Fibroblast of lung (primary cell): ENCODE measurements around the gene TARBP1. TPM values are rescaled to one million over a fixed set of nuclear protein-coding genes. Genes with fewer than 3 reads are reported as not detected.

Experiments used
- DNase-seq, 2 donors: peaks; one replicate each; pipeline versions ENCODE4 v3.0.0 to v3.0.0-alpha.2; 2010; ENCODE audit warnings: low read depth in 2 of 2
- H2AFZ ChIP-seq: 2 replicates; pipeline ENCODE4 v1.5.1; 2012; ENCODE audit warnings: low read length, control low read depth, inconsistent platforms
- H3K27ac ChIP-seq: 2 replicates; pipeline ENCODE4 v1.5.1; 2011; ENCODE audit warnings: low read length, control low read depth; ENCODE audit not compliant: insufficient read depth
- H3K27me3 ChIP-seq: 2 replicates; pipeline ENCODE4 v1.5.1; 2011; ENCODE audit warnings: mild to moderate bottlenecking, low read length; ENCODE audit not compliant: control insufficient read depth, insufficient read depth
- H3K36me3 ChIP-seq: 2 replicates; pipeline ENCODE4 v1.5.1; 2011; ENCODE audit warnings: low read length; ENCODE audit not compliant: control insufficient read depth, insufficient read depth
- H3K4me1 ChIP-seq: 2 replicates; pipeline ENCODE4 v1.5.1; 2011; ENCODE audit warnings: low read length; ENCODE audit not compliant: control insufficient read depth, insufficient read depth; ENCODE audit errors: extremely low read depth
- H3K4me2 ChIP-seq: 2 replicates; pipeline ENCODE4 v1.5.1; 2011; ENCODE audit warnings: low read length, control low read depth; ENCODE audit not compliant: insufficient read depth; ENCODE audit errors: extremely low read depth
- H3K4me3 ChIP-seq, 4 experiments: fragments of 200-600 bp in 1 of 4; sonication (generic) in 1 of 4; replicated peaks in 1 of 4; 2 replicates each; pipeline ENCODE4 v1.5.1; 2011 to 2016; ENCODE audit warnings: low read length in 4 of 4, low read depth in 3 of 4, mild to moderate bottlenecking in 3 of 4, control low read depth in 2 of 4, inconsistent platforms in 1 of 4, mixed read lengths in 1 of 4; ENCODE audit not compliant: insufficient read depth in 1 of 4; ENCODE audit errors: control extremely low read depth in 1 of 4
- H3K79me2 ChIP-seq: 2 replicates; pipeline ENCODE4 v1.5.1; 2012; ENCODE audit warnings: mild to moderate bottlenecking, low read length, inconsistent platforms; ENCODE audit not compliant: control insufficient read depth, insufficient read depth
- H3K9ac ChIP-seq: 2 replicates; pipeline ENCODE4 v1.5.1; 2011; ENCODE audit warnings: mild to moderate bottlenecking, low read length, control low read depth; ENCODE audit not compliant: insufficient read depth
- H3K9me3 ChIP-seq: 2 replicates; pipeline ENCODE4 v1.5.1; 2012; ENCODE audit warnings: low read depth, low read length; ENCODE audit not compliant: control insufficient read depth, insufficient read depth
- H4K20me1 ChIP-seq: 2 replicates; pipeline ENCODE4 v1.5.1; 2011; ENCODE audit warnings: low read length; ENCODE audit not compliant: control insufficient read depth, insufficient read depth; ENCODE audit errors: extremely low read depth
- EZH2 ChIP-seq: IDR thresholded peaks from 2 replicates; pipeline ENCODE4 v1.5.1; 2012; ENCODE audit warnings: low read length, control low read depth, mild to moderate bottlenecking; ENCODE audit errors: missing control alignments
- polyA plus RNA-seq, 2 donors: library from polyadenylated mRNA; depleted of rRNA in 1 of 2; stranded (reverse) in 1 of 2; unstranded in 1 of 2; fragments of >200 nt; gene quantifications; 2 replicates each; pipeline ENCODE4 v1.2.1, GENCODE V29; 2011 to 2012; ENCODE audit warnings: missing spikeins in 1 of 2
- total RNA-seq: library from RNA; depleted of rRNA; stranded (reverse); fragments of >200 nt; gene quantifications from 2 replicates; pipeline ENCODE4 v1.2.1, GENCODE V29; 2014
- TF ChIP-seq, protein P1 (sequence below), 2 donors: IDR thresholded peaks in 1 of 2; conservative IDR thresholded peaks in 1 of 2; 1 replicate in 1 of 2; 2 replicates in 1 of 2; pipeline ENCODE4 v1.5.1; 2011 to 2012; ENCODE audit warnings: low read length in 2 of 2, control low read depth in 1 of 2, inconsistent platforms in 1 of 2, low read depth in 1 of 2, mild to moderate bottlenecking in 1 of 2

Gene TARBP1
- total and polyA plus RNA-seq, 2 donors (not counting 1 experiment from before 2014, with no cell fraction given): 11.6 to 20.6 TPM

DNA sequence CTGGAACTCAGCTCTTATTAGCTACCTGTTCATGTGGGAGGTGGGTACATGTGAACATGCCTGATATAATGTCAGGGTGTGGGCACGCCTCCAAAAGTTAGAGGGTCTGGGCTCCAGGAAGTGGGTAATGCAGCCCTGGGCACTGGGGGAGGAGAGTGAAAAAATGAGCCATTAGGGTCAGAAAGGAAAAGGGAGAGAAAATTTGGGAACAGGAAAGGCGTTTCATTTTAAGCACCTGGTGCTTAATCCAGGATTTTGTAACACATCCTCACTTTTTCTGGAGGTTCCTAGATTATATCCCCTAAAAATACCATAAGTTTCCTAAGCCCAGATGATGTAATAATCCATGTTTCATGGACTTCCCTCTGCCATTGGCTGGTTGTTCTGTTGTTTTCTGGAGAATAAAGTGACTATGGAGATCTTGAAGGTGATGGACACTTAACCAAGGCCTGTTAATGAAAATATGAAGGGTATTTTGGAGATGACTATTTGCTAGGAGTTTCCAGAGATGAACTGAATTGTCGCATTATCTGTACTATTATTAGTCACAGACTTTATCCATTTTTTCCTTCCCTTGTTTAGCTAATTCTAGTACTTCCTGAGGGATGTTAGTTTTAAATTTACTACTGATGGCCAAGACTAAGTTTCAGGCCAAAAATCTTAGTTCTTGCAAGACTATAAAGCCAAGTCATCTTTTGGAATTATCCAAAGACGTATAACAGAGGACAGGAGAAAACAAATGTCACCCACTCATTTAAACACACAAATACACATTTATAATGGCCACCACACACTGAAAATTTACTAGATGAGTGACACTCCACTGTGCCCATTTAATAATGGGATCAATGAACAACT lies 24.4 kb upstream of the TARBP1 start:
- H2AFZ ChIP-seq: no peak overlapping the region
- no peak overlapping the region for H3K27ac ChIP-seq

DNA sequence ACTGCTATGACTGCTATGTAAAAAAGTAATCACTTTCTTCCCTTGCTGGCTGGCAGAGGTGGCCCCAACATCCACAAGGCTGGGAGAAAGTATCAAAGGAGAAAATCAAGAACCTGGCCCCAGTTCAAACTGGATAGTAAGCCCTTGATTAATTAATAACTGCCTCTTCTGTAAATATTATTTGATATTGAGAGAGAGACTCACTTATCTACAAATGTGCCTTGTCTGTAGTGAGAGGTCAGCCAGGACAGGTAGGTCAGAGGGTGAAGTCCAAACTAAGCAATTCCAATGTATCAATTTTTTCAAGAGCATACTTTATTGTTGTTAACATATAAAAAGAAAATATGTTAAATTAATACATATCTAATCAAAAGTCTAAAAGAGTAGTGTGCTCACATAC lies 23.8 kb upstream of the TARBP1 start:
- H3K27ac ChIP-seq: no peak overlapping the region
- H3K27me3 ChIP-seq: no peaks in the 10 kb centered on the region
- TF ChIP-seq, protein P1, sequence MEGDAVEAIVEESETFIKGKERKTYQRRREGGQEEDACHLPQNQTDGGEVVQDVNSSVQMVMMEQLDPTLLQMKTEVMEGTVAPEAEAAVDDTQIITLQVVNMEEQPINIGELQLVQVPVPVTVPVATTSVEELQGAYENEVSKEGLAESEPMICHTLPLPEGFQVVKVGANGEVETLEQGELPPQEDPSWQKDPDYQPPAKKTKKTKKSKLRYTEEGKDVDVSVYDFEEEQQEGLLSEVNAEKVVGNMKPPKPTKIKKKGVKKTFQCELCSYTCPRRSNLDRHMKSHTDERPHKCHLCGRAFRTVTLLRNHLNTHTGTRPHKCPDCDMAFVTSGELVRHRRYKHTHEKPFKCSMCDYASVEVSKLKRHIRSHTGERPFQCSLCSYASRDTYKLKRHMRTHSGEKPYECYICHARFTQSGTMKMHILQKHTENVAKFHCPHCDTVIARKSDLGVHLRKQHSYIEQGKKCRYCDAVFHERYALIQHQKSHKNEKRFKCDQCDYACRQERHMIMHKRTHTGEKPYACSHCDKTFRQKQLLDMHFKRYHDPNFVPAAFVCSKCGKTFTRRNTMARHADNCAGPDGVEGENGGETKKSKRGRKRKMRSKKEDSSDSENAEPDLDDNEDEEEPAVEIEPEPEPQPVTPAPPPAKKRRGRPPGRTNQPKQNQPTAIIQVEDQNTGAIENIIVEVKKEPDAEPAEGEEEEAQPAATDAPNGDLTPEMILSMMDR (conservative IDR thresholded peaks at IDR 0.05 in 1 of 2, IDR thresholded peaks at IDR 0.05 in 1 of 2; ENCODE audit: low read depth in 1 of 2, low read length in 2 of 2): no peak
- no peak for TF ChIP-seq EZH2
- DNase-seq: no peak
- H3K79me2 ChIP-seq: no peaks in the 10 kb centered on the region
- no peak overlapping the region for H3K4me2 ChIP-seq
- H4K20me1 ChIP-seq: no peaks in the 10 kb centered on the region
- no peaks in the 10 kb centered on the region for H3K36me3 ChIP-seq
- H3K4me3 ChIP-seq: no peak overlapping the region
- H3K9me3 ChIP-seq: no peaks in the 10 kb centered on the region
- H3K4me1 ChIP-seq: peaks cover 15% of the 10 kb centered on the region
- no peak overlapping the region for H3K9ac ChIP-seq
- H2AFZ ChIP-seq: no peak overlapping the region

More for the DNA sequence above, 24.4 kb upstream of the TARBP1 start:
- Histone ChIP-seq H4K20me1 (no peaks in the 10 kb centered on the region), H3K4me3 (no peak overlapping the region), H3K9me3 (no peaks in the 10 kb centered on the region), H3K4me2 (no peak overlapping the region), H3K4me1 (peaks cover 15% of the 10 kb centered on the region), H3K27me3 (no peaks in the 10 kb centered on the region), H3K36me3 (no peaks in the 10 kb centered on the region), H3K9ac (no peak overlapping the region), H3K79me2 (no peaks in the 10 kb centered on the region)
- DNase-seq: no peak
- TF ChIP-seq EZH2: no peak
- TF ChIP-seq, protein P1 (conservative IDR thresholded peaks at IDR 0.05 in 1 of 2, IDR thresholded peaks at IDR 0.05 in 1 of 2; ENCODE audit: low read depth in 1 of 2, low read length in 2 of 2): no peak

DNA sequence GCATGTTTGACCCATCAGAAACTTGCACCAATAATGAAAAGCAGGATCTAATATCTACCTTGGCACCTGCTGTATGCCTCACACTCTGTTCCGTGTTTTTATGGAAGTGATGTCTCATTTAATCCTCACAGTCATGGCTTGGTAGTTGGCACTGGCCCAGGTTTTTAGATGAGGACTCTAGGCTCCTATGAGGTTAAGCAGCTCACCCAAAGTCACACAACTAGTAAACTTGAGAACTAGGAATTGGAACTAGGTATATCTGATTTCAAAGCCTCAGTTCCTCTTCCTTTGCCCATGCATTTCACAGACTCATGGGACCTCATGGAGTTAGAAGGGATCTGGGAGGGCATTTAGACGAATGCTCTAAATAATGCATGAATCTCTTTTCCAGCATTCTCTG lies 21.3 kb upstream of the TARBP1 start:
- peak in 1 of 2 donors; percentile 25 for DNase-seq
- Histone ChIP-seq H3K4me2 (peak overlapping the region; percentile 89), H3K4me3 (no peak overlapping the region), H4K20me1 (no peaks in the 10 kb centered on the region), H3K9me3 (no peaks in the 10 kb centered on the region), H3K27ac (peak overlapping the region; percentile 90), H3K79me2 (no peaks in the 10 kb centered on the region), H3K9ac (no peak overlapping the region), H2AFZ (no peak overlapping the region), H3K36me3 (no peaks in the 10 kb centered on the region), H3K4me1 (peaks cover 15% of the 10 kb centered on the region), H3K27me3 (no peaks in the 10 kb centered on the region)
- no peak for TF ChIP-seq EZH2
- TF ChIP-seq, protein P1 (conservative IDR thresholded peaks at IDR 0.05 in 1 of 2, IDR thresholded peaks at IDR 0.05 in 1 of 2; ENCODE audit: low read depth in 1 of 2, low read length in 2 of 2): no peak
